ENCODE results near the gene MLPH. TPM values are rescaled to one million over a fixed set of nuclear protein-coding genes. Genes with fewer than 3 reads are reported as not detected.

MLPH gene, protein sequence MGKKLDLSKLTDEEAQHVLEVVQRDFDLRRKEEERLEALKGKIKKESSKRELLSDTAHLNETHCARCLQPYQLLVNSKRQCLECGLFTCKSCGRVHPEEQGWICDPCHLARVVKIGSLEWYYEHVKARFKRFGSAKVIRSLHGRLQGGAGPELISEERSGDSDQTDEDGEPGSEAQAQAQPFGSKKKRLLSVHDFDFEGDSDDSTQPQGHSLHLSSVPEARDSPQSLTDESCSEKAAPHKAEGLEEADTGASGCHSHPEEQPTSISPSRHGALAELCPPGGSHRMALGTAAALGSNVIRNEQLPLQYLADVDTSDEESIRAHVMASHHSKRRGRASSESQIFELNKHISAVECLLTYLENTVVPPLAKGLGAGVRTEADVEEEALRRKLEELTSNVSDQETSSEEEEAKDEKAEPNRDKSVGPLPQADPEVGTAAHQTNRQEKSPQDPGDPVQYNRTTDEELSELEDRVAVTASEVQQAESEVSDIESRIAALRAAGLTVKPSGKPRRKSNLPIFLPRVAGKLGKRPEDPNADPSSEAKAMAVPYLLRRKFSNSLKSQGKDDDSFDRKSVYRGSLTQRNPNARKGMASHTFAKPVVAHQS
- total RNA-seq = 222 TPM

GRCh38 chr2:237486819-237487448 is at the start of gene MLPH:
TSS of gene MLPH (plus strand) at chr2:237487251. CDS start at chr2:237493427, 6,176 bp downstream.
- peak; percentile 67 for DNase-seq (ENCODE audit: low spot score)

DNA sequence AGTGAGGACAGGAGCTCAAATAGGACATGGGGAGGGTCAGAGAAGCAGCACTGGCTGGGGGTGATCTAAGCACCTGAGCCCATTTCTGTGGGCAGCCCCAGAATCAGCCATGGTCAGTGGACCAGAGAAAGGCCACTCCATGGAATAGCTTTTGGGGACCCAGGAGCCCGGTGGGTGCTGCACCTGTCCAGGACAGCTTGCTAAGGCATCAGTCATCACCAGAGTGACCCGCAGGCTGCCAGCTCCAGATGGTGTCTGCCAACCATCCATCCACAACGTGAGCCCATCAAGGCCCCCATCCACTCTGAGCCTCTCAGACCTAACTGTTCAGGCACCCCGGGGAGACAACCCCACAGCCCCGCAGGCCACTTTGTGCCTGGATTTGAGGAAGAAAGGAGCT is 49.5 kb upstream of the MLPH start:
- no peak for DNase-seq (ENCODE audit: low spot score)

DNA sequence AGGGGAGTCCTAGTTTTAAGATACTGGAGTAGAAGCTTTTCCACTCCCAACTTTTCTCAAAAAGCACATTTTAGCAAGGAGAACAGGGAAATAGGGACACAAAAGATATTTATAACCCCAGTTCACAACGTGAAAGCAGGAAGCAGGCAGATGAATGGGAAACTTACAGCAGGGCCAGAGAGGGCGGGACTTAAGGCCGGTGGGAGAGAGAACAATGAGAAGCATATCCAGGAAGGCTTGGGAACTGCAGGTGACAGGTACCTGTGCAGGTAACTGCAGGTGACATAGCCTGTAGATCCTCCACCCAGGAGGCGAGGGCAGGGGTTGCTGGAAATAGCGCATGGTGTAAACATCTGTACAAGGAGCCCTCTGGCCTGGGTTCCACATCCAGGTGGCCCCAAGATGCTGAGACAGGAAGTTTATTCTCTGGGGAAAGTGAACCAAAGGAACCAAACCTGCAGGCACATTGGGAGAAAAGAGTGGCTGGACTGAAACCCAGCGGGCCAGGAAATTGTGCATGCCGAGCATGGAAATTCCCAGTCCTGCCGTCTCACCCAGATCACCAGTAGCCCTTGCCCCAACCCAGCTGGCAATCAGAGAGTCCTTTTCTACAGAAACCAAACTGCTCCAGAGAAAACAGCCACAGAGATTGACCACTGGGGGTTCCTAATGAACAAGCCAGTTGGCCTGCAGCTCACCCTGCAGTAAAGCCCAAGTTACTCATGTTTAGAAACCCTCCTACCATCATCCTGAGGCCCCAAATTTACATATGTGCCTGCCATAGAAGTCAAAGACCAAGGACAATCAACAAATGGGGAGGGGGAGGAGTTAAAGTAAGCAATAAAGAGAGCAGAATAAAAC is 48.7 kb upstream of the MLPH start:
- peak; percentile 78 for DNase-seq (ENCODE audit: low spot score)

DNA sequence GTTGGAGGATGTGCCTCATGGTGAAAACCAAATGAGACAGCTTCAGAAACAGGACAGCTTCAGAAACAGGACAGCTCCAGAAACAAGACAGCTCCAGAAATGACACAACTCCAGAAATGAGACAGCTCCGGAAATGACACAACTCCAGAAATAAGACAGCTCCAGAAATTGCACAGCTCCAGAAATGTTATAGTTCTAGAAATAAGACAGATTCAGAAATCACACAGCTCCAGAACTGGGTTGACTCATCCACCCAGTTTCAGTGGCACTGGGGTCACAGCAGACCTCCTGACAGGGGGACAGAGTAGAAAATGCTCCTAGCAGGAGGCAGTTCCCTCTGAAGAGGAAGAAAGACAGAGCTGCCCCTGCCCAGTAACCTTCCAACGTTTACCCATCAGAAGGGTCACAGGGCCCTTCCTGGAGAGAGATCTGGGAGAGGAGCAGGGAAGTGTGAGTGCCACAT is 46.2 kb upstream of the MLPH start:
- DNase-seq (ENCODE audit: low spot score) = no peak

DNA sequence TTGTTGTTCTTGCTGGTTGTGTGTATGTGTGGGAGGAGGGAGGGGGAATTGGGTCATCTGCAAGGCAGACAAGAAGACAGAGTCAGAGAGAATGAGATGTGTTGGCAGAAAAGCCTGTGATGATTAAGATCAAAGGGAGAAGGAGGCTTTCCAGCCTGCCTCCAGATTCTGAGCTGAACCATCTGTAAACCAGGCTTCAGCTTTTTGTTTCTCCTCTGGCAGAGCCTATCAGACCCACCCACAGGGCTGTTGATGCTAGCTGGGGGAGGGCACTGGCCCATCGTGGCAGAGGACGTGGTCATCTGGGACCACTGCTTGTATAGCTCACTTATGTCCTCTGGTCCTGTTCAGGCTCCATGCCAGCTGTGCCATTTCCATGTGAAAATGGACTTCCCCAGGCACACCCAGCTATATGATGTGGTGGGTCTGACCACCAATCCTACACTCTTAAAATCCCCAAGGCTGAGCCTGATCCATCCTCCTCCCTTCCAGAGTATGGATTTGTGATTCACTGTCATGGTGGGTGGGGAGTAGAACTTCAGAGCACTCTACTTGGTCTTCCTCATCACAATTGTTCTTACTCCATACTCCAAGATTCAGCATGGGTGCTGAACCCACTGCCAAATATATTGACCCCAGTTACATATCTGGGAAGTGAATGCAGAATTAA is 45.3 kb upstream of the MLPH start:
- no peak for DNase-seq (ENCODE audit: low spot score)

- no peak for DNase-seq (ENCODE audit: low spot score)
Measured at GRCh38 chr2:237444071-237444470, 43.0 kb upstream of the MLPH start.

DNA sequence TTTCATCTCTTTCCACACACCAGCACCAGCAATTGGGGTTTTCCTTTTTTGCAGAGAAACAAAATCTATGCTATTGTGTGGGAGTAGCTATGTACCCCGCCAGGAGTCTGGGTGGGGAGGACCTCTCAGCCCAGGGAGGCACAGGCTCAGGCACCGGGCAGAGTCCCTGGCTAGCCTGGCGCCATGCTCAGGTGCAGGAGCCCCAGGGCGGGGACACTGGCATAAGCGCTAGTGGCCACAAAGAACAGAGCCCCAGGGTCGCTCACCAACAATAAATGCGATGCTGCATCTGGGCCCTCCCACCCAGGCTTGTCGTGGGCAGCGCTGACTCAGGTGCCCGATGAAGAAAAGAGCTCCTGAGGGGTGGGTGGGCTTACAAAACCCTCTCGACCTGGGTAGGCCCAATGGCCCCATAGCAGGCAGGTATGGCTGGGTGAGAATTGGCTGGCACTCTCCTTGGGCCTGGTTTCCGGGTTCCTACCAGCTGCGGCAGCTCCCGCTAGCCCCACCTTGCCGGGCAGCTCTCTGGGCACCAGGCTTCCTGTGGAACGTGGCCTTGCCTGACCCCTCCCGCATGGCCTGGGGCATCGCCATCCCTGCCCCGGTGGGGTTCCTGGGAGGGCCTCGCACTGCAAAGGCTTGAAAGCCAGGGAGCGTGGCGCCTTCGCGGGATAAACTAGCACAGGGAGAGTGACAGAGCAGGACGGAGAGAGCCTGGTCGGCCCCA is 41.3 kb upstream of the MLPH start:
- DNase-seq (ENCODE audit: low spot score) = no peak

- DNase-seq (ENCODE audit: low spot score) = no peak
Measured at GRCh38 chr2:237446338-237446665, 40.7 kb upstream of the MLPH start.

DNA sequence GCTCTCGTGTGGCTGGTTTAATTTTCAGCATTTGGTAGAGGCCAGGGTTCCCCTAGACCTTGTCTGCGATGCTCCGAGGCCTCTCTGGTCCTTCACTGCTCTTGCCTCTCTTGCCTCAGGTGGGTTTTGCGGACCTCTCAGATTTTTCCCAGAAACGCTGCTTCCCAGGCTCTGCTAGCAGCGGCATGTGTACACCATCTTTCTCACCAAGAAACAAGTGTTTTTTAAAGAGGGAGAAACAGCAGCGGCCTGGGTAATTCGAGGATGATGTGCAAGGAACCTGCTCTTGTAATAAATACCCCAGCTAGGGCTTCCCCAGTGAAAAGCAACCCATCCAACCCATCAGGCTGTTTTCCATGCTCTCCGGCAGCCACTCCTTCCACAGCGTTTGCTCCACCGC is 39.6 kb upstream of the MLPH start:
- no peak for DNase-seq (ENCODE audit: low spot score)

DNA sequence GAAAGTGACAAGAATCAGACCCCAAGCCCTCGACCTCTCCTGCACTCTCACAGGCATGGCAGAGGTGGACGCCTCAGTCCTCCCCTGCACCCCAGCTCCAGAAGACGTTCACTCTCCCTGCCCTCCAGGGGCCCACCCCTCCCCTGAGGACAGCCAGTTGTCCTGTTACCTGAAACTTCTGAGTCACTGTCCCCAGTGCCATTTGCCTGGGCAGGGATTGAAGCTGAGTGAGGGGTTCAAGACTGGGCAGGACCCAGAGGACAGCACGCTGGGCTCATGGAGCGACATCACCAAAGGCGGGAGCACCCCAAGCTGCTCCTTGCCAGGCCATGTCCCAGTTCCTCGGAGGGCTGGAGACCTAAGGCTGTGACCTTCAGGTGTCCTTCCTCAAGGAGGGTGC is 38.9 kb upstream of the MLPH start:
- DNase-seq (ENCODE audit: low spot score) = no peak

DNA sequence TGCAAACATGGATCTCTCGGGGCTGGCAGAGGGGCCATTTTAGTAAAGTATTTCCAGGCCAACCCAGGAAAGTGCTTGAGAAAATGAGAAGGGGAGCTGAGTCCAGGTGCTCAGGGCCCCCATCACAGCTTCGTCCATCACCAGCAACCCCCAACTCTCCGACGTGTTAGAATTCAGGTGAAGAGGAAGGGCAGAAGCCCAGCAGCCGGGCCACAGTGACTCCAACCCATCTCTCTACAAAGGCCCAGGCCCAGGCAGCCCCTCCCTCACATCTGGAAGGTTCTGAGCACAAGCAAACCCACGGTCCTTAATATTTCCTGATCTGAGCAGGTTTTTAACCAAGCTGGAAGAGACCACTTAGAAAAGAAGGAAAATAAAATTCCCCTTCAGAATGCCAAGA is 38.4 kb upstream of the MLPH start:
- DNase-seq (ENCODE audit: low spot score) = no peak

DNA sequence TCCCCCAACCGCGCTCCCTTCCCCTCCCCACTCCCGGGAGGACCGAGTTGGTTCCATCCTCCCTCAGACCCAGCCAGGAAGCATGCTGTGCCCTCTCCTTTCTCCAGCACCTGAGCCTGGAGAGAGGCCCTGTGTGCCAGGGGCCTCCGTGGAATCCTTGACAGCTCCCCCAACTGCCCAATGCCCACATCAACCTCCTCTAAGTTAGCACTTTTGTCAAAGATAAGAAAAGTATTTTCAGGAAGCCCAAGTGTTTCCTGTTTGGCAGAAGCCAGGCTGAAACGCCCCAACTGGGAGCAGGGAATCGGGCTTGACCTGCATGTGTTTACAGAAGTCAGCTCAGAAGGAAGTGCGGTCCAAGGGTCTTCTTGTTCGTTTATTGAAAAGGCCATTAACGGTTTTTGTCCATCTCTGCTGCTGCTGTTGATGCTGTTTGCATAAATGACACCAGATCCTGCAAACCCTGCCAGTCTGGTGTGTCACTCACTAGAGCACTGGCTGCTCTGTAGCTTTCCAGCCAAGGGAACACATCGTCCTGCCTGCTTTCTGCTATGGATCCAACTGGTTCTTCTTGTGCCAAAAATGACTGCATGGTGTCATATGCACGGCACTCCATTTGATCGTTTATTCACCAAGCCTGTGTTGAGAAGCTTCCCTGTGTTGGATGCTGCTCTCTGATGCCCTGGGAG is 37.7 kb upstream of the MLPH start:
- DNase-seq (ENCODE audit: low spot score) = peak; percentile 64

DNA sequence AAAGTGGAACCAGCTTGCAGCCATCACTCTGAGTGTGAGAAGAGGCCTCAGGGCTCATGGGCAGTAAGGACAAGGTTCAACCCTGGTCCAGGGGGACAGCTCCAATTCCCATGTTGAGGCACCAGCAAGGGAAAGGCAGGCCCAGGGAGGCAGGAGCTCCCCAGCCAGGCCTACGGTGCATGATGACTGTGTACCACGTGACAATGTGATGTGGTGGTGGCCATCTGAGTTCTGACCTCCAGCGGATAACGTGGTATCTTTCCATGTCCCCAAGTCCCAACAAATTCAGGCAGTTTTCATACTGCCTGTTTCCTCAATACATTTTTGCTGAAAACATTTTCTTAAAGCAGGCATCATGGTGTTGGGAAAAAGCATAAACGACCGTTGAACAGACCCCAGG is 36.9 kb upstream of the MLPH start:
- no peak for DNase-seq (ENCODE audit: low spot score)

DNA sequence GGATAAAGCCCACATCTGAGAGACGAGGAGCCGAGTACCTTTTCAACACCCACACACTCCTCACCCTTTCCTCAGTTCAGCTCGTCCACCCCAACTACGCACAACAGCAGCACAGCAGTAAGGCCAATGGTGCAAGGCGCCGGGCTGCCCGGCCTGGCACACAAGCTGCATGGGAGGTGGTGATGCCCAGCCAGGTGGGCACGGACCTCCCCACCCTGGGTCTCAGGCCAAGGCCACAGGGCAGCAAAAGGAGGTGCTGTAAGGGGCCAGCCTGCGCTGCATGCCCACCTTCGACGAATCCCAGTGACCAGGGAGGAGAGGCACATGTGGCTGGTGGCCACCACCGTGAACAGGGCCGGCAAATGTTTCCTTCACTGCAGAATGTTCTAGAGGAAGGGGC is 36.5 kb upstream of the MLPH start:
- DNase-seq (ENCODE audit: low spot score) = no peak

GRCh38 chr2:237451643-237452469 is 35.2 kb upstream of the MLPH start:
- DNase-seq (ENCODE audit: low spot score) = no peak

DNA sequence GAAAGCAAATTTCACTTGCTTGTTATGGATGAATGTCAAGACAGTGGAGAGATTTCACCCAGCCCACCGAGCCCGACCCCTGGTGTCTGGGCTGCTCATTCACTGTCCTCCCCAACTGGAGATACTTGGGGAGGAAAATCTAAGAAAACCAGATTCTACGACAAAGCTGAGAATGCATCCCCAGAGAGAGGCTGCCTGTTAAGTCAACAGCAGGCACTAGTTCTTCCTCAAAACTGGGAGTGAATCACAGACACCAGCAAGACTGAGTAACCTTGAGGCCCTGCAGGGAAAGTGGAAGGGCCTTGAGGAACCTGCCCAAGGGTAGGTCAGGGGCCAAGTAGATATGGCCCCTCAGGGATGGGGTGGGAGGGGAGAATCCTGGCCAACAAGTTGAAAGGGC is 34.2 kb upstream of the MLPH start:
- no peak for DNase-seq (ENCODE audit: low spot score)

DNA sequence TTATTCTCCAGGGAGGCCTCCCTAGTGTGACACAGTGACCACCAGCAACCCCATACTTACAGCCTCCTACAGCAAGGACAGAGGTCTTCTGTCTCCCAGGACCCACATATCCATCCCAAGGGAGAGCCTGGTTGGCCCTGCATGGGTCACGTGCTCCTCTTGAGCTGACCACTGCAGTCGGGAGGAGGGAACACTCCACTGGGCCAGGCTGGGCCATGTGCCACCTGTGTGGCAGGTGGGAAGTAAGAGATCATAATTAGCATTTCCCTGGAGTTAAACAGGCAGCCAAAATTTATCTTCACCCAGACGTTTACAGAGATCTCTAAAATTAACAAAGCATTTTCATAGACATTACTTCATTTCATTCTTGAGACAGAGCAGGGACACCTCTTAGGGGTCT is 33.4 kb upstream of the MLPH start:
- no peak for DNase-seq (ENCODE audit: low spot score)

DNA sequence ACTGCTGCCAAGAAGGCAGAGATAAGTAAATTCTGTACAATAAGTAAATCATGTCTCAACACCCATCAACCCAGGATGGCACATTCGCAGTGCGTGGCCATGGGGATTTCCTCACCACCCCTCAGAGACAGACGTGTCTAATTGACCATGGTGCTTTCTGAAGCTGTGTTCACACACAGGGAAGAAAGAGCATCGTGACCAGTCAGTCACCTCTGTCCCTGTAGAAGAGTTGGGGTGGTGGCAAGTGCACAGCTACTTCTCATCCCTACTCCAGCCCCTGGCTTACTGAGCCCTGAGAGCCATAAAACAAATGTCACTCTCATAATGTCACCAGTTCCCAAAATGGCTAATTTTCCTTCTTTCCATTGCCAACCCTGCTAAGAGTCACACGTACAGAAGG is 31.3 kb upstream of the MLPH start:
- no peak for DNase-seq (ENCODE audit: low spot score)

GRCh38 chr2:237456200-237456843 is 30.7 kb upstream of the MLPH start:
- peak; percentile 37 for DNase-seq (ENCODE audit: low spot score)
